HG03066 (cell line): ENCODE data around the gene RTL1.

Experiments
- ATAC-seq: cut with Tn5 transposase; IDR thresholded peaks from one replicate; pipeline ENCODE4 v1.9.1; 2021; ENCODE audit warnings: low read depth; ENCODE audit not compliant: unreplicated experiment

Gene RTL1

DNA sequence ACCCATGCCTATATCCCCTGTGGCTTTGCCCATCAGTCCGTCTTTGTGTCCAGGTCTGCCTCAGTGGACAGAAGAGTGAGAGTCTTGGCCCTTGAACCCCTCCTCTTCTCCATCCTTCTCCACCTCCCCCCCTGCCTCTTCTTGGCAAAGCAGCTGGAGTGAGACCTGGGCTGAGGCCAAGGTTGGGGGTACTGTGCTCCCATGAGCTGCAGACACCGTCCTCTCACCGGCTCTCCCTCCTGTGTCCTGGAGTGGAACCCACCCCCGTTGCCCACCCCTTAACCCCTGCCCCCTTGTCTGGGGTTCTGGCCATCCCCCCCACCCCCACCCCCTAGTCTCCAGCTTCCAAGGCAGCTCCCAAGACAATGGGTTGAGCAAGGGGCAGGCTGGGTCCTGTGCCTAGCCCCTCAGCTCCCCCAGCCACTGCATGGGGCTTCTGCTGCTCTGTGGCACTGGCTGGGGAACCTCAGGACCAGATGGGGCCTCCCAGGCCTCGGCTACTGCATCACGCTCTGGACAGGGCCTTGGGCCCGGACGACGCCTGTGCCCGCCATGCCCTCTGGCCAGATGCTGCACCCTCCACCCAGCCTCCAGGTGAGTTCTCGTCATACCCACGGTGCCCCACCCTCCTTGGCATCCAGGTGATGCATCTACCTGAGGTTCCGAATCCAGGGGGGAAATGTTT is 35.7 kb downstream of the RTL1 start:
- no peak for ATAC-seq

DNA sequence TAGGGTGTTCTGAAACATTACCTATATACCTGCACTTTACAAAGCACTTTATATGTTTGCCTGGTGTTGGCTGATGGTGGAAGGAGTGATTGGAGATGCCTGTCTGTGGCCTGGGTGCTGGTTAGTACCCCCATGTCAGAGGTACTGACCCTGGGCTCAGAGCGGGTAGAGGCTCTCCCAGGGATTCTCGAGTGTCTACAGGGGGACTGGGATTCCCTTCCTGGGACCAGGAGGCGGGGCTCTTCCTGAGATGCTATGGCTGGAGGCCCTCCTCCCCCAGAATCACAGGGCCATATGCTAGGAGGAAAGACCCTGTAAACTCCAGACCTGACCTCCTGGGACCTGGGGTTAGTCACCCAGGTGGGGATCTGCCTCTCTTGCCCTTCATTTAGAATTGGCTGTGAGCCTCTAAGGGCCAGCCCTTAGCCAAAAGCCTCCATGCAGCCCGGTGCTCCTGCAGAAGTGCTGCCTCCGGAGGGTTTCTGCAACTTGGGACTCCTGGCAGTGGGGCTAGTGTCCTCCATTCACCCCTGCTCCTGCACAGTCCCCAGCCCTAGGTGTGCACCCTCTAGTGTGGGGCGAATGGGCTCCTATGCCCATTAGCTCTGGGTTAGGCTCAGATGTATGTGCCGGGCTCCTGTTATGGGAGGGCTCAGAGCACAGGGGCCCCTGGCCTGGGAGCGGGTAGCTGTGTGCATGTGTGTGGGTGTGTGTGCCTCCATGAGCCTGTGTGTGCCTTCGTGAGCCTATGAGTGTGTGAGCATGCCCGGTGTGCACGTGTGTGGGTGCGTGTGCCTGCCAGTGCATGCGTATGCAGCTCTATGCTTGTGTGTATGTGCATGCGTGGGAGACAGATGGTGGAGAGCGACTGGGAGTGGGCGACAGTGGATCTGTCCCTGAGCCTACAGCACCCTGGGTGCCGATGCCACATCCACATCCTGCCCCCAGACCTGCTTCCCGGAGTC is 36.6 kb downstream of the RTL1 start:
- ATAC-seq: no peak

DNA sequence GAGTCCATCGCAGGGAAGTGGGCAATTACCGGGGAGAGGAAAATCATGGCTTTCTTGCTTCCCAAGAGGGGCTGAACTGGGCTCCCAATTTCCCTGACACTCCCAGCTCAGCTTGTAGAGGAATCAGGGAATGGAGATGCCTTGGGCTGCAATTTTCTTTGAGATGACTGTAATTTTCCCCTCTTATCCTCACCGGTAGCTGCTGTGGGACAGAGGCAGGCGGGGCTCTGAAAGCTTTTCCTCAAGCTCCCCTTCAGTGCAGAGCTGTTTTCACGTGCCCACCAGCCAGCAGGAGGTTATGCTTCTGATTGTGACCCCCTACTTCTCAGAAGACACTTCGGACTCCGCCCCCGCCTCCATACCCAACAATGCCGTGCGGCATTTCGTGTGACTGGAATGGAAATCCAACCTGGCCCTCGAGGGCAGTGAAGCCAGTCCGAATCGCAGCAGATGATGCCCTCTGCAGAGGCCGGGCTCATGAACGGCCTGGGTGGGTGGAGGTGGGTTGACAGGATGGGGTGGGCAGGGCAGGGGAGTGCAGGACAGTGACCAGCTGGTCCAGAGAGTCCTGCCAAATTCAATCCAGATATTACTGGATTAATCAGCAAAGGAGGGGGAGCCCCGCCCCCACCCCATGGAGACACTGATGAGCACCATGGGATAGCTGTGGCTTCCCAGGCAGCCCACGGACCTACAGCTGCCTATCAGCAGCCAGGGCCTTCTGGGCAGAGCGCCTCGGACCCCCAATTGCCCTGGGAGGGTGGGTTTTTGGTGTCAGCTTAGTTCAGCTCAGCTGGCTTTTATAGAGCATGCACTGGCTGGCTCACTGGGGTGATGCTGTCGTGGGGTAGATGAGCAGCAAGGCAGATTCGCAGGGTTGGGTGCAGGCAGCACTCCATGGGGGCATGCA is 37.6 kb downstream of the RTL1 start:
- no peak for ATAC-seq

DNA sequence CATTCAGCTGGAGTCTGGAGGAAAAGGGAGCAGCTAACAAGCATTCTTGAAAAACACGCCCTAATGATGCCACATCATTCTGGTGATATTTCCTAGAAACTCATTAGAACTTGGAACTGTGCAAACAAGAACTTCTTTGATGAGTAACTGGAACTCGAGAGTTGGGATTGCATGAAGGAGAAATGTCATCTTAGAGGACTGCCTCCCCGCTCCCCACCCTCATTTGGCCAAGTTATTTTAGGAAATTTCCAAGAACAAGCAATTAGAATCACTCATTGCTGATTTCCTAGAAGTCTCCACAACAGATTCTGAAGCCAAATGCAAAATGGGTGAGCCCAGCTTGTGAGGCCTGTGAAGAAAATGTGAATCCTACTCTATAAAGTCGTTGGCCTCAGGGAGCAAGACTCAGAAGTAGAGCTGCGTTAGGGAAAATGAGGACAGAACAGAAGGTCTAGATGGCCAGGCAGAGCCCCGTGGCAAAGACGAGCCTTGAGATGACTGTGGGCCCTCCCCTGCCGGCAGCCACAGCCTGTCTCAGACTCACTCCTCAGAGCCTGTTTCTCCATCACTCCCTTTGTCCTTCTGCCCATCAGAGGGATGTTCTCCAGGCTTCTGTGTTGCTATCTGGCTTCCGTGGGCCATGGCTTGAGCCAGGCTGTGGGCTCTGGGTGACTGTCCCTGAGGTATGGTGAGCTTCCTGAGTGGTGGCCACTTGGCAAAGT is 38.4 kb downstream of the RTL1 start:
- ATAC-seq: no peak

DNA sequence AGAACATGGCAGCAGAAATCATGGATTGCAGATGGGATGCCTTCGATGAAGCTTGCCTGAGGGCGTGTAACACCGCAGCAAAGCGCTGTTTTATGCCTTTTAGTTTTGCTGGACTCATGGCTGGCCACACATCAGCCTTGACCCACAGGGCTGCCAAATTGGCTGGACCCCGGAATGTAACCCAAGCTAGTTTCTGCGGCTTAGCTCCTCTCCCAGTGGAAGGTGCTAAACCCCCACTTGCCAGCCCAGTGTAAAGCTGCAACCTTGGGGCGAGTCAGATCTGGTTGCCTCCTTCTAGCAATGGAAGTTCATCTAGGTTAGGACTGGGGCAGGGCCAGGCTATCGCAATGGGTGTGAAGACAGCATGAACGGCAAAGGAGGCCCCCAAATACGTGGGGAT is 39.3 kb downstream of the RTL1 start:
- no peak for ATAC-seq

DNA sequence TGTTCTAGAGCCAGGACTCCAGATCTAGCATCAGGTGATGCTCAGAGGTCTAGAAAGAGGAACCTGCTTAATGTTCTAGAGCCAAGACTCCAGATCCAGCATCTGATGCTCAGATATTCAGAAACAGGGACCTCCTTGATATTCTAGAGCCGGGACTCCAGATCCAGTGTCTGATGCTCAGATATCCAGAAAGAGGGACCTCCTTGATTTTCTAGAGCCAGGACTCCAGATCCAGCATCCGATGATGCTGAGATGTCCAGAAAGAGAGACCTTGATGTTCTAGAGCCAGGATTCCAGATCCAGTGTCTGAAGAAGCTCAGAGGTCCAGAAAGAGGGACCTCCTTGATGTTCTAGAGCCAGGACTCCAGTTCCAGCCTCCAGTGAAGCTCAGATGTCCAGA is 40.7 kb downstream of the RTL1 start:
- ATAC-seq: no peak

DNA sequence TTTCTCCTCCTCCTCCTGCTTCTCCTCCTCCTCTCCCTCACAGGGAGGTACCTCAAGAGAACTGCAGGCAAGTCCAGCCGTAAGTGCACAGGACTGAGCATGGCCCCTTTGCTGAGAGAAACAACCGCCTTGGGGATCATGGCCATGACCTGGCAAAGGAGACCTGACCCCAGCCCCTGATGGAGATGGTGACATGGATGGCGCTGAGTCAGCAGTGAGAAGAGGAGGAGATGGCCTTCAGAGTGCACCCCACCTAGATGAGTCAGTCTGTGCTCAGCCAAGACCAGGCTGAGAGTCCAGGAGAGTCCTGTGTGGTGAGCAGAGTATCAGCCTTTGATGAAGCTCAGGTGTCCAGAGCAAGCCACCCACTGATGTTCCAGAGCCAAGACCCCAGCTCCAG is 41.2 kb downstream of the RTL1 start:
- ATAC-seq: no peak

DNA sequence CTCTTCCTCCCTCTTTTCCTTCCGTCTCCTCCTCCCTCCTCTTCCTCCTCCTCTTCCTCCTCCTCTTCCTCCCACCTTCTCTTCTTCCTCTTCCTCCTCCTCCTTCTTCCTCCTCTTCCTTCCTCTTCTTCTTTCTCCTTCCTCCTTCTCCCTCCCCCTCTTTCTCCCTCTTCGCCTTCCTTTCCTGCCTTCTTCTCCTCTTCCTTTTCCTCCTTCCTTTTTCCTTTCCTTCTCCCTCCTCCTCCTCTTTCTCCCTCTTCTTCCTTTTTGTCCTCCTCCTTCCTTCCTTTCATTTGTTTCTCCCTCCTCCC is 41.6 kb downstream of the RTL1 start:
- ATAC-seq: no peak

DNA sequence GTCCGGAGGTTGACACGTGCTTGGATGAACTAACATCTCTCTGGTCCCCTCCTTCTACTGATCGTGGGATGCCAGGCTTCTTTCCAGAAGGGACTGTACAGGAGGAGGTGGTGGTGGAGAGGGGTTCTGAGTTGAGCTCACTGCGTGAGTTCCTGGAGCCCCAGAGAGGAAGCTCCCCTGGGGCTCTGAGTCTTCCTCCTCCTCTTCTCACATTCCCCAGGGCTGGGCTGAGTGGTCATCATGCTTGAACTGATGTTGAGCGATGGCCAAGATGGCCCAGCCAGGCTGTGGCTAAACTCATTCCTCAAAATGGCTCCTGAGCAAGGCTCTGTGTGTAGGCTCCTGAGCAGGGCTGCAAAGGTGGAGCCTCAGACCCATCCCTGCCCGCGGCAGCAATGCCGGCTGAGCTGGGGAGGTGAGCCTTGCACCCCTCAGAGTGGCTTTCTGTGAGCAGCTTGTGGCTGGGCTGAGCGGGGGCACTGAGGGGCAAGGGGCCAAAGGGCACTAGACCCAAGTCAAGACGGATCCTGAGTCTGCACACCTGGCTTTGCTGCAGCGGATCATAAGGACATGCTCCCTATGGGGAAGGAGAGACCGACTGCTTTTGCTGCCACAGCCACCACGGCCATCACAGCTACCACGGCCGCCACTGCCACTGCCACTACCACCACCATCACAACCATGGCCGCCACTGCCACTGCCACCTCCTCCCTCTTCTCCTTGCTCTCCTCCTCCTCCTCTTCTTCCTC is 42.2 kb downstream of the RTL1 start:
- ATAC-seq: no peak

DNA sequence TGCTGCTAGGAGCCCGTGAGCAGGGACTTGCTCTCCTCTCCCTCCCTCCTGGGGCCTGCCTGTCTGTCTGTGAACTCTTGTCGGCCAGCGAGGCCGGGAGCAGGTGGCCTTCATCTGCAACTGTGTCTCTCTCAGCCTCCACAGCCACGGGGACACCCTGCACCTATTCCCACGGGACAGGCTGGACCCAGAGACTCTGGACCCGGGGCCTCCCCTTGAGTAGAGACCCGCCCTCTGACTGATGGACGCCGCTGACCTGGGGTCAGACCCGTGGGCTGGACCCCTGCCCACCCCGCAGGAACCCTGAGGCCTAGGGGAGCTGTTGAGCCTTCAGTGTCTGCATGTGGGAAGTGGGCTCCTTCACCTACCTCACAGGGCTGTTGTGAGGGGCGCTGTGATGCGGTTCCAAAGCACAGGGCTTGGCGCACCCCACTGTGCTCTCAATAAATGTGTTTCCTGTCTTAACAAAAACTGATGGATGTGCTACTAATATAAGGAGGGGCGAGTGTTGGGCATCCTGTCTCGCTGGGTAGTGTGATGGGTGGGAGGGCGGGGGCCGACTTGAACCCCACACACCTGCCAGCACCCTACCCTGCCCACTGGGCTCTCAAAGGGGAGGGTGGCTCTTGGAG is 42.9 kb downstream of the RTL1 start:
- ATAC-seq: no peak

DNA sequence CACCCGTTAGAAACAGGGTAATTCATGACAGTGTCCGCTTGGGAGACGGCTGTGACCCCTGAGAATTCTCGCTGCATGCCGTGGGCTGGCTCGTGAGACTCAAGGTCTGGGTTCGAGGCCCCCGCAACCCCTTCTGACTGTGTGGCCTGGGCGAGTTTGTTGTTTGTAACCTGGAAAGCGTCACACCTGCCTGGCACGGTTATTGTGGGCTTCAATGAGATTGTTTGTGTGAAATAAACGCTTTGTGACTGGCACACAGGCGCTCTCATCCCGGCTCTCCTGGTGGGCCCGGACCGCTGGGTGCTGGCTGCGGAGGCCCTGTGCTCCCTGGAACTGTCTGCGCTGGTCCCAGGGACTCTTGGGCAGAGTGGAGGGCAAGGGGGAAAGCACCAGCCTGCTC is 43.7 kb downstream of the RTL1 start:
- ATAC-seq: no peak

DNA sequence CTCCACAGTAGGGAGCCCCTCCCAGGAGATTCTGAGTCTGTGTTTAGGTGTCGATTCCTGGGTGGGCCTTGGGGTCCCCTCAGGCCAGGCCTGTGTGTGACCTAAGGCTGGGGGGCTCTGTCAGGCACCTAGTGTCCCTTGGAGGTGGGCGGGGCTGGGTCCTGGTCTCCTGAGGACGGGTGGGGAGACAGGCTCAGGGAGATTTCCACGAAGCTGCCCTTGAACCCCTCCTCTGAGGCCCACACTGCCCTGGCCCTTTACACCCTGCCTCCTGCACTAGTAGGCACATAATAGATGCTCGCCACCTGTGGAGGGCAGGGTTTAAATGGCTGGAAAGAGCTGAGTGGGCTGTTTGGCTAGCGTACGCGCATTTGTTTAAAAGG is 44.7 kb downstream of the RTL1 start:
- no peak for ATAC-seq

DNA sequence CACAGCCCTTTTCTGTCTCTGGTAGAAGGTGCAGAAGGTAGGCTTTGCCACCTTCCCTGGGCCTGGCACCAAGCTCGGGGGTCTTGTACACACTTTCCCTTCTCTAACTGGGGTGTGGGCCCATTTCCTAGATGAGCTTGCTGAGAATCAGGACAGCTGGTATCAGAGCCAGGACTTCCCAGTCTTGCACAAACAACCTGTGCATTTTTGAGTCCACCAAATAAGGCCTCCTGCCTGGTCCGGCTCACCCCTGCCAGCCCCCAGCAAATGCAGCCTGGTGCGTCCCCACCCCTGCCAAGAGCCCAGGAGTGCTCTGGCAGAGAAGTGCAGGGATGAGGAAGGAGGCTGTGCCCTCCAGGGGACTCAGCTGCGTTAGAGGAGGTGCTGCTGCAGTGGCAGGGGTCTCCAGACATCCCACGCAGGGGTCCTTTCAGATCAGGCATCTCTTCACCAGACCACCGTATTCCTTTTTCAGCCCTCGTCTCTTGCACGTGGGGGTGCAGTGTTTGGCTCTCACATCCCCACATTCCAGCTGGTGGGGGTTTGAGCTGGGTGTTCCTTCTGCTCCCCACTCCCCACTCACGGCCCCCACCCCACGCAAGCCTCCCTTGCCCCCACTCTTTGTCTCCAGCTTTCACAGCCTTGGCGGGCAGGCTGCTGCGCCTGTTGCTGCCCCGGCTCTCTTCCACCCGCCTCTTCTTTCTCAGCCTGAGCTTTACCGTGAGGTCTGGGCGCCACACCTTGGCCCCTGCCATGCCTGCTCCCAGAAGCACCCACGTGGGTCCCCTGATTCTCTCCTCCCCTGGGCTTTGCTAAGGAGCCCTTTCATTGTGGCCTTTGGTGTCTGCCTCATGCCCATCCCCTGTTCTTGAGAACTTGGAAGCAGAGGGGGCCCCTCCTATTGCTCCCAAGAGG is 45.3 kb downstream of the RTL1 start:
- ATAC-seq: no peak

DNA sequence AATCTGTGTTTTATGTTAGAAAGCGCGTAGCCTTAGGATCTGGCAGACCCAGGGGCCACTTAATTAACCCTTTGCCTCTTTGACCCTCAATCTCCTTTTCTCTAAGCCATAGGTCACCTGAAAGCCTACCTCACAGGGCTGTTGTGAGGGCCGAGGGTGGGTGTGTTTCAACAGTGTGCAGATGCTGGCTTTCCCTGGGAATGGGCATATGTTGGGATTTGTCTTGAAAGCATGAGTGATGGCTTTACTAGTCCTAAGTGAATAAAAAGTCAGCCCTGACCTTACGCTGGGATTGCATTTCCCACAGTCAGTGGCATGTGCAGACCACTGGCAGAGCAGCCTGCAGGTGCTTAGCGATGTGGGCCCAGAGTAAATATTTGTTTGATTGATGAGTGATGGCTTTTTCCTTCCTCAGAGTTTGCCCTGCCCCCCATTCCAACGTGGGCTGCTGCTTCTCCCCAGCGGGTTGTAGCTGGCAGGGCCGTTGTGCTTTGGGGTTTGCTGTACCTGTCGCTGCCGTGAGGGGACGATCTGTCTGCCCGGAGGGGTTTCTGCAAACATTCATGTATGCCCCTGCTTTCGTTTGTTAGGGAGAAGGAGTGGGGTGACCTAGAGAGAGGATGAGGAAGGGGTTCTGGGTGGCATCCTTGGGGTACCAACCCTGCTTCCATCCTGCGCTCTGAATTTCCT is 46.1 kb downstream of the RTL1 start:
- no peak for ATAC-seq

DNA sequence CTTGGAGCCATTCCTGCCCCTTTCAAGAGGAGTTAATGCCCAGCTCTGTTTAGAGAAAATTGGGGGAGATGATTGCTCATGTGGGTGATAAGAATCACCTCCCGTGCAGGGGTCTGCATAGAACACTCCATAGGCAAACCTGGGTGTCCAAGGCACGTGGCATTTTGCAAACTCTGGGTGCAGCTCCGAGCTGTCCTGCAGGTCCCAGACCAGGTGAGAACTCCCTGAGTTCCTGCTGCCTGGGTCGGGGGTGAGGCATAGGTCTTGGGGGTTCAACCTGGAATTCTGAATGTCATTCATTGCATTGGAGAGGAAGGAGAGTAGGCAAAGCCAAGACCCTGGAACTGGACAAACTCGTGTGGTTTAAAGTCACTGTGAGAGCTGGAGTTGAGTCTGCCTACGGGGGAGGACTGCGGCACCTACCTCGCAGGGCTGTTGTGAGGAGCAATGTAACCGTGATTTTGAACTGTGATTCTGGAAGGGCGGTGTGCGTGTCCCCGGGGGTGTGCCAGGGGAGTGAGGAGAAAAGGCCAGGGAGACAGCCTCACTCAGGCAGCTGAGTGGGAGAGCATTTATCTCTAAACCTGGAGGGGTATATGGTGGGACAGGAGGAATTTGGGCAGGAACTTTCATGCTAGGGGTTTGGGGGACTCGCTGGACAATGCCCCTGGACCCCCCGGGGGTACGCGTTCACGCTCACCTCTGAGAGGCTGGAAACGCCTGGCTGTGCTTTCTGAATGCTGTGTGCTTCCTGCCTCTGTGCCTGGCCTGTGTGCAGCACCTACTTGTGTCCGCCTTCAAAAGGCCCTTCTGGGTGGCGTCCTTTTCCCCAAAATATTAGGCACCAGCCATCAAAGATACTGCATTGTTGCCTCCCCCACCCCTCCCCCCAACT is 47.2 kb downstream of the RTL1 start:
- ATAC-seq: no peak

DNA sequence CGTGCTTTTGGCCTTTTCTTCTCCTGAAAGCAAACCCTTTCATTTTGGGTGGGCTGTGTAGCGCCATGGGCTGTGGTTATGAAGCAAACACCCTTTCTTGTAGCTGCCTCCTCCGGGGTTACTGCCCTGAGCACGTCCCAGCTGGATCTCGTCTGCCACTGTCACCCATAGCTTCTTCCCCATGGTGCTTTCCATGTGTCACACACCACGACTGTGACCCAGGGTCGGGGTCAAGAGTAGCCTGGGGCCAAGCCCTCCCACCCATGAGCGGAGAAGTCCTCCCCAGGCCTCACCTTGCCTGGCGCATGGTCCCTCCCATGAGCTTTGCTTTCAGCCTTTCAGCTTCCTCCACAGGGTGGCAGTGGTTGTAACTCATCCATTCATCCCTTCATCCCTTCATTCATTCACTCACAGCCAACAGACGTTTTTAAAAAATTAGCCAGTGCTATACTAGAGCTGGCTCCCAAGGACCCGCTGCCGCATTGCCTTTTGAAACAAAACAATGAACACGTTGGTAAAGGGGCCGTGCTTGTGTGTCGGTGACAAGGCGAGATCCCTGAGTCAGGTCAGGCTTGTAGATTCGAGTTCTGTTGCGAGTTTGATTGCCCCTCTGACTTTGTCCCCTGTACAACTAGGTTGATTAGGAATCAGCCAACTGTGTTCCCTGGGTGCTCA is 48.1 kb downstream of the RTL1 start:
- ATAC-seq: no peak
